HEK293 (cell line): ENCODE measurements around the gene FOXC1.

Source experiments
- BCL11A ChIP-seq: fragments of 450-650 bp; formaldehyde crosslinking; IDR thresholded peaks from 2 replicates; pipeline ENCODE4 v1.5.1; 2016; ENCODE audit warnings: low read depth, missing biosample characterization, missing genetic modification characterization
- SCRT1 ChIP-seq: fragments of 450-650 bp; formaldehyde crosslinking; IDR thresholded peaks from 2 replicates; pipeline ENCODE4 v1.5.1; 2016; ENCODE audit warnings: missing biosample characterization, missing genetic modification characterization, borderline replicate concordance
- ZBTB21 ChIP-seq: fragments of 450-650 bp; formaldehyde crosslinking; IDR thresholded peaks from 2 replicates; pipeline ENCODE4 v1.5.1; 2017; ENCODE audit warnings: missing biosample characterization, missing genetic modification characterization
- ZFP41 ChIP-seq: fragments of 450-650 bp; formaldehyde crosslinking; IDR thresholded peaks from 2 replicates; pipeline ENCODE4 v1.5.1; 2016; ENCODE audit warnings: missing biosample characterization, missing genetic modification characterization, borderline replicate concordance
- ZNF23 ChIP-seq: fragments of 450-650 bp; formaldehyde crosslinking; IDR thresholded peaks from 2 replicates; pipeline ENCODE4 v1.5.1; 2016; ENCODE audit warnings: missing biosample characterization, missing genetic modification characterization, borderline replicate concordance
- ZNF24 ChIP-seq: fragments of 450-650 bp; formaldehyde crosslinking; IDR thresholded peaks from 2 replicates; pipeline ENCODE4 v1.5.1; 2016; ENCODE audit warnings: missing biosample characterization, missing genetic modification characterization
- ZNF26 ChIP-seq: fragments of 450-650 bp; formaldehyde crosslinking; IDR thresholded peaks from 2 replicates; pipeline ENCODE4 v1.5.1; 2016; ENCODE audit warnings: missing biosample characterization, missing genetic modification characterization
- ZNF302 ChIP-seq: fragments of 450-650 bp; formaldehyde crosslinking; IDR thresholded peaks from 2 replicates; pipeline ENCODE4 v1.5.1; 2016; ENCODE audit warnings: missing biosample characterization, missing genetic modification characterization, low read depth
- ZNF548 ChIP-seq: fragments of 450-650 bp; formaldehyde crosslinking; IDR thresholded peaks from 2 replicates; pipeline ENCODE4 v1.5.1; 2016; ENCODE audit warnings: missing biosample characterization, missing genetic modification characterization
- ZSCAN30 ChIP-seq: fragments of 450-650 bp; IDR thresholded peaks from 2 replicates; pipeline ENCODE4 v1.5.1; 2018; ENCODE audit warnings: missing biosample characterization, mild to moderate bottlenecking, missing genetic modification characterization, moderate library complexity
- TF ChIP-seq, protein P1 (sequence below): fragments of 450-650 bp; formaldehyde crosslinking; IDR thresholded peaks from 2 replicates; pipeline ENCODE4 v1.5.1; 2016; ENCODE audit warnings: missing biosample characterization, missing genetic modification characterization
- TF ChIP-seq, protein P2 (sequence below): fragments of 450-650 bp; formaldehyde crosslinking; IDR thresholded peaks from 2 replicates; pipeline ENCODE4 v1.5.1; 2016; ENCODE audit warnings: missing biosample characterization, missing genetic modification characterization

- TF ChIP-seq BCL11A, result no peak
- no peak for TF ChIP-seq ZSCAN30 (tag by site-specific recombination)
- no peak for TF ChIP-seq ZNF548 (tag by site-specific recombination)
- TF ChIP-seq ZBTB21 (tag by site-specific recombination), result no peak
- no peak for TF ChIP-seq ZNF24
- TF ChIP-seq, protein P1, sequence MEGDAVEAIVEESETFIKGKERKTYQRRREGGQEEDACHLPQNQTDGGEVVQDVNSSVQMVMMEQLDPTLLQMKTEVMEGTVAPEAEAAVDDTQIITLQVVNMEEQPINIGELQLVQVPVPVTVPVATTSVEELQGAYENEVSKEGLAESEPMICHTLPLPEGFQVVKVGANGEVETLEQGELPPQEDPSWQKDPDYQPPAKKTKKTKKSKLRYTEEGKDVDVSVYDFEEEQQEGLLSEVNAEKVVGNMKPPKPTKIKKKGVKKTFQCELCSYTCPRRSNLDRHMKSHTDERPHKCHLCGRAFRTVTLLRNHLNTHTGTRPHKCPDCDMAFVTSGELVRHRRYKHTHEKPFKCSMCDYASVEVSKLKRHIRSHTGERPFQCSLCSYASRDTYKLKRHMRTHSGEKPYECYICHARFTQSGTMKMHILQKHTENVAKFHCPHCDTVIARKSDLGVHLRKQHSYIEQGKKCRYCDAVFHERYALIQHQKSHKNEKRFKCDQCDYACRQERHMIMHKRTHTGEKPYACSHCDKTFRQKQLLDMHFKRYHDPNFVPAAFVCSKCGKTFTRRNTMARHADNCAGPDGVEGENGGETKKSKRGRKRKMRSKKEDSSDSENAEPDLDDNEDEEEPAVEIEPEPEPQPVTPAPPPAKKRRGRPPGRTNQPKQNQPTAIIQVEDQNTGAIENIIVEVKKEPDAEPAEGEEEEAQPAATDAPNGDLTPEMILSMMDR (tag by site-specific recombination), result no peak
- no peak for TF ChIP-seq ZNF23 (tag by site-specific recombination)
- no peak for TF ChIP-seq ZFP41 (tag by site-specific recombination)
- no peak for TF ChIP-seq ZNF302 (tag by site-specific recombination)
- TF ChIP-seq SCRT1 (tag by site-specific recombination), result no peak
- TF ChIP-seq, protein P2, sequence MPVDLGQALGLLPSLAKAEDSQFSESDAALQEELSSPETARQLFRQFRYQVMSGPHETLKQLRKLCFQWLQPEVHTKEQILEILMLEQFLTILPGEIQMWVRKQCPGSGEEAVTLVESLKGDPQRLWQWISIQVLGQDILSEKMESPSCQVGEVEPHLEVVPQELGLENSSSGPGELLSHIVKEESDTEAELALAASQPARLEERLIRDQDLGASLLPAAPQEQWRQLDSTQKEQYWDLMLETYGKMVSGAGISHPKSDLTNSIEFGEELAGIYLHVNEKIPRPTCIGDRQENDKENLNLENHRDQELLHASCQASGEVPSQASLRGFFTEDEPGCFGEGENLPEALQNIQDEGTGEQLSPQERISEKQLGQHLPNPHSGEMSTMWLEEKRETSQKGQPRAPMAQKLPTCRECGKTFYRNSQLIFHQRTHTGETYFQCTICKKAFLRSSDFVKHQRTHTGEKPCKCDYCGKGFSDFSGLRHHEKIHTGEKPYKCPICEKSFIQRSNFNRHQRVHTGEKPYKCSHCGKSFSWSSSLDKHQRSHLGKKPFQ (tag by site-specific recombination), result no peak
- no peak for TF ChIP-seq ZNF26 (tag by site-specific recombination)
Observed at GRCh38 chr6:1602049-1602713, 7.5 kb upstream of the FOXC1 start.
